Measurements from ENCODE around the gene SPEM2.

DNA sequence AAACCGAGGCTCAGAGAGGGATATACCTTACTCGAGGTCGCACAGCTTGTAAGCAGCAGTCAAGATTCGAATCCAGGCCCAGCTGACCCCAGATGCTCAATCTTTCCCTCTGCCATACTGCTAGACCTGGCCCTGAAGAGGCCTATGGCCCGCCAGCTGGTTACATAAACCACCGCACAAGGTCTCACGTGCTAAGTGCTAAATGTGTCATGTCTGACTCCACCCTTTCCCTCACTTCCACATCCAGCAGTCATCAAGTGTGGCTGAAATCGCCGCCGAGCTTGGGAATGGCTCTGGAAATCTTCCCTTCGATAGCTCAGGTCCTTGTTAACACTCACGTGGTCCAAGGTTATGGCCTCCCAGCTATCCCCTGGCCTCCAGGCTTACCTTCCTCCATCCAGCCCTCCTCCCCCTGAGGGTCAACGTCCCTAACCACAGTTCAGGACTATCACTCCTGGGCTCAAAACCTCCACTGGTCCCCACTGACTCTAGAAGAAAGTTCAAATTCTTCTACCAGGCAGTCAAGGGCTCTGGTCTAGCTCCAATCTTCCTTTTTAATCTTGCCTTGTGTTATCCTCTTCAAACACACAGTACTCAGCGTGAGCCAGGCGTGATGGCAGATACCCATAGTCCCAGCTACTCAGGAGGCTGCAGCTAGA lies 50.5 kb downstream of the SPEM2 start:
- TF ChIP-seq, protein P1, sequence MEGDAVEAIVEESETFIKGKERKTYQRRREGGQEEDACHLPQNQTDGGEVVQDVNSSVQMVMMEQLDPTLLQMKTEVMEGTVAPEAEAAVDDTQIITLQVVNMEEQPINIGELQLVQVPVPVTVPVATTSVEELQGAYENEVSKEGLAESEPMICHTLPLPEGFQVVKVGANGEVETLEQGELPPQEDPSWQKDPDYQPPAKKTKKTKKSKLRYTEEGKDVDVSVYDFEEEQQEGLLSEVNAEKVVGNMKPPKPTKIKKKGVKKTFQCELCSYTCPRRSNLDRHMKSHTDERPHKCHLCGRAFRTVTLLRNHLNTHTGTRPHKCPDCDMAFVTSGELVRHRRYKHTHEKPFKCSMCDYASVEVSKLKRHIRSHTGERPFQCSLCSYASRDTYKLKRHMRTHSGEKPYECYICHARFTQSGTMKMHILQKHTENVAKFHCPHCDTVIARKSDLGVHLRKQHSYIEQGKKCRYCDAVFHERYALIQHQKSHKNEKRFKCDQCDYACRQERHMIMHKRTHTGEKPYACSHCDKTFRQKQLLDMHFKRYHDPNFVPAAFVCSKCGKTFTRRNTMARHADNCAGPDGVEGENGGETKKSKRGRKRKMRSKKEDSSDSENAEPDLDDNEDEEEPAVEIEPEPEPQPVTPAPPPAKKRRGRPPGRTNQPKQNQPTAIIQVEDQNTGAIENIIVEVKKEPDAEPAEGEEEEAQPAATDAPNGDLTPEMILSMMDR (IDR thresholded peaks at IDR 0.05), result no peak
- TF ChIP-seq POLR2A (IDR thresholded peaks at IDR 0.05), result no peak

All from ovary (tissue), 3 donors.